ENCODE data around the gene WEE2. TPM values are rescaled to one million over a fixed set of nuclear protein-coding genes. Genes with fewer than 3 reads are reported as not detected.

WEE2 gene
- total RNA-seq, 2 donors from 2014 or later, result not detected

GRCh38 chr7:141698247-141699015 is 9.7 kb upstream of the WEE2 start:
- TF ChIP-seq CTCF (IDR thresholded peaks at IDR 0.05), result no peak
- no peak overlapping the region for H3K4me3 ChIP-seq
- DNase-seq, result no peak
- H3K4me1 ChIP-seq, result peaks cover 6% of the 10 kb centered on the region
- intact Hi-C loops (cut with DNase I), result no loop called here
- no peak overlapping the region for H3K9ac ChIP-seq (ENCODE audit: low read depth in 2 of 2, low read length in 2 of 2)
- H3K36me3 ChIP-seq, result no peaks in the 10 kb centered on the region
- no peaks in the 10 kb centered on the region for H3K9me3 ChIP-seq
- no peaks in the 10 kb centered on the region for H3K27me3 ChIP-seq
- H3K27ac ChIP-seq, result no peak overlapping the region

GRCh38 chr7:141699860-141700259 is 8.3 kb upstream of the WEE2 start:
- DNase-seq, result no peak
- Histone ChIP-seq H3K27ac (no peak overlapping the region), H3K36me3 (no peaks in the 10 kb centered on the region), H3K9me3 (no peaks in the 10 kb centered on the region), H3K9ac (ENCODE audit: low read depth in 2 of 2, low read length in 2 of 2) (no peak overlapping the region), H3K27me3 (no peaks in the 10 kb centered on the region), H3K4me1 (peaks cover 12% of the 10 kb centered on the region), H3K4me3 (no peak overlapping the region)
- no peak for TF ChIP-seq CTCF (IDR thresholded peaks at IDR 0.05)
- intact Hi-C loops (cut with DNase I), result no loop called here

- Histone ChIP-seq H3K27me3 (no peaks in the 10 kb centered on the region), H3K9me3 (no peaks in the 10 kb centered on the region), H3K27ac (no peak overlapping the region), H3K9ac (ENCODE audit: low read depth in 2 of 2, low read length in 2 of 2) (peak overlapping the region in 1 of 2 donors; percentile 64), H3K36me3 (no peaks in the 10 kb centered on the region), H3K4me1 (peaks cover 12% of the 10 kb centered on the region), H3K4me3 (peak overlapping the region; percentile 73)
- no peak for TF ChIP-seq CTCF (IDR thresholded peaks at IDR 0.05)
- intact Hi-C loops (cut with DNase I), result no loop called here
- DNase-seq, result no peak
Measured at GRCh38 chr7:141700296-141700847, 7.8 kb upstream of the WEE2 start.

GRCh38 chr7:141700848-141701371 is 7.2 kb upstream of the WEE2 start:
- Histone ChIP-seq H3K4me3 (peak overlapping the region; percentile 73), H3K27ac (peak overlapping the region; percentile 68), H3K9me3 (no peaks in the 10 kb centered on the region), H3K9ac (ENCODE audit: low read depth in 2 of 2, low read length in 2 of 2) (peak overlapping the region in 1 of 2 donors; percentile 64), H3K36me3 (no peaks in the 10 kb centered on the region), H3K4me1 (peaks cover 10% of the 10 kb centered on the region), H3K27me3 (no peaks in the 10 kb centered on the region)
- TF ChIP-seq CTCF (IDR thresholded peaks at IDR 0.05), result no peak
- peak; percentile 27 for DNase-seq
- intact Hi-C loops (cut with DNase I), result no loop called here

GRCh38 chr7:141701489-141702046 is 6.6 kb upstream of the WEE2 start:
- Histone ChIP-seq H3K4me3 (peak overlapping the region; percentile 73), H3K27ac (peak overlapping the region; percentile 68), H3K36me3 (no peaks in the 10 kb centered on the region), H3K27me3 (no peaks in the 10 kb centered on the region), H3K9ac (ENCODE audit: low read depth in 2 of 2, low read length in 2 of 2) (peak overlapping the region; percentile 29 to 64), H3K9me3 (no peaks in the 10 kb centered on the region), H3K4me1 (peaks cover 10% of the 10 kb centered on the region)
- no peak for TF ChIP-seq CTCF (IDR thresholded peaks at IDR 0.05)
- DNase-seq, result peak; percentile 53
- intact Hi-C loops (cut with DNase I), result no loop called here
